ENCODE measurements around the gene SYAP1. TPM values are rescaled to one million over a fixed set of nuclear protein-coding genes. Genes with fewer than 3 reads are reported as not detected.

Gene SYAP1
- total and polyA plus RNA-seq, 7 donors: 10.9 to 29.4 (median 14.9) TPM

- no peaks in the 10 kb centered on the region for H3K4me1 ChIP-seq
- no peak for TF ChIP-seq CTCF (IDR thresholded peaks at IDR 0.05)
- H3K27me3 ChIP-seq (ENCODE audit: insufficient read depth in 3 of 3, low read length in 2 of 3): peaks cover 0 to 2% (median 0%) of the 10 kb centered on the region in 3 donors
- 77 to 81% (median 77%) methylated on average over 2 of the region's 2 CpGs for WGBS, 3 donors
- H3K9me3 ChIP-seq: no peaks in the 10 kb centered on the region
- DNase-seq: no peak
- no peak overlapping the region for H3K4me3 ChIP-seq
- H3K36me3 ChIP-seq (ENCODE audit: insufficient read depth in 1 of 2, low read depth in 1 of 2): peaks cover 0 to 9% of the 10 kb centered on the region in 2 donors
- ATAC-seq: no peak
- H3K27ac ChIP-seq: no peak overlapping the region
- intact Hi-C loops (cut with DNase I): no loop called here
These were observed 18.7 kb upstream of the SYAP1 start for GRCh38 chrX:16700734-16701133.

- Histone ChIP-seq H3K36me3 (ENCODE audit: insufficient read depth in 1 of 2, low read depth in 1 of 2) (peaks cover 0 to 10% of the 10 kb centered on the region in 2 donors), H3K9me3 (no peaks in the 10 kb centered on the region), H3K27ac (no peak overlapping the region), H3K4me1 (no peaks in the 10 kb centered on the region), H3K27me3 (ENCODE audit: insufficient read depth in 3 of 3, low read length in 2 of 3) (peaks cover 0 to 6% (median 0%) of the 10 kb centered on the region in 3 donors), H3K4me3 (no peak overlapping the region)
- ATAC-seq (no peak), DNase-seq (no peak)
- intact Hi-C loops (cut with DNase I): no loop called here
- WGBS, 3 donors: 76 to 87% (median 80%) methylated on average over 15 of the region's 15 CpGs
- TF ChIP-seq CTCF (IDR thresholded peaks at IDR 0.05): no peak
These were observed 16.5 kb upstream of the SYAP1 start for GRCh38 chrX:16702700-16703599.

- intact Hi-C loops (cut with DNase I): no loop called here
- Histone ChIP-seq H3K4me1 (no peaks in the 10 kb centered on the region), H3K9me3 (no peaks in the 10 kb centered on the region), H3K27ac (no peak overlapping the region), H3K27me3 (ENCODE audit: insufficient read depth in 3 of 3, low read length in 2 of 3) (peaks cover 0 to 19% (median 0%) of the 10 kb centered on the region in 3 donors), H3K4me3 (no peak overlapping the region), H3K36me3 (ENCODE audit: insufficient read depth in 1 of 2, low read depth in 1 of 2) (peaks cover 0 to 9% of the 10 kb centered on the region in 2 donors)
- no peak for DNase-seq
- WGBS, 3 donors: 79 to 90% (median 85%) methylated on average over 3 of the region's 3 CpGs
- TF ChIP-seq CTCF (IDR thresholded peaks at IDR 0.05): no peak
- ATAC-seq: no peak
These were observed 14.0 kb upstream of the SYAP1 start for GRCh38 chrX:16705370-16705769.

GRCh38 chrX:16708016-16708415 is 11.4 kb upstream of the SYAP1 start:
- ATAC-seq: no peak
- no peak for TF ChIP-seq CTCF (IDR thresholded peaks at IDR 0.05)
- Histone ChIP-seq H3K4me3 (no peak overlapping the region), H3K36me3 (ENCODE audit: insufficient read depth in 1 of 2, low read depth in 1 of 2) (peaks cover 0 to 9% of the 10 kb centered on the region in 2 donors), H3K27ac (no peak overlapping the region), H3K27me3 (ENCODE audit: insufficient read depth in 3 of 3, low read length in 2 of 3) (peaks cover 0 to 44% (median 0%) of the 10 kb centered on the region in 3 donors), H3K9me3 (no peaks in the 10 kb centered on the region), H3K4me1 (no peaks in the 10 kb centered on the region)
- intact Hi-C loops (cut with DNase I): no loop called here
- DNase-seq: no peak
- WGBS, 3 donors: 83 to 95% (median 93%) methylated on average over 3 of the region's 3 CpGs

All from psoas muscle (tissue), 8 donors.